Mesenchymal stem cell (in vitro differentiated cells and primary cell): ENCODE data around the gene HOXC12.

Source experiments
- DNase-seq: peaks from one replicate; pipeline ENCODE4 v3.0.0-alpha.2; 2013
- H2AFZ ChIP-seq: one replicate; pipeline ENCODE4 v1.6.1; 2013; ENCODE audit warnings: low read depth, mild to moderate bottlenecking, control low read depth, inconsistent platforms, low read length, moderate library complexity
- H2AK5ac ChIP-seq: 2 replicates; pipeline ENCODE4 v1.6.1; 2013; ENCODE audit warnings: low read length, moderate library complexity, mild to moderate bottlenecking, inconsistent platforms; ENCODE audit not compliant: severe bottlenecking
- H2BK120ac ChIP-seq: one replicate; pipeline ENCODE4 v1.6.1; 2013; ENCODE audit warnings: low read depth, mild to moderate bottlenecking, inconsistent platforms, low read length, moderate library complexity
- H2BK12ac ChIP-seq, 2 experiments: one replicate each; pipeline ENCODE4 v1.6.1; 2013; ENCODE audit warnings: inconsistent platforms in 2 of 2, low read length in 2 of 2, mild to moderate bottlenecking in 2 of 2, moderate library complexity in 2 of 2, control low read depth in 1 of 2
- H2BK15ac ChIP-seq: one replicate; pipeline ENCODE4 v1.6.1; 2013; ENCODE audit warnings: mild to moderate bottlenecking, low read depth, inconsistent platforms; ENCODE audit not compliant: poor library complexity, severe bottlenecking
- H2BK5ac ChIP-seq: 2 replicates; pipeline ENCODE4 v1.6.1; 2013; ENCODE audit warnings: low read depth, mild to moderate bottlenecking, low read length, control low read depth, inconsistent platforms; ENCODE audit not compliant: poor library complexity, severe bottlenecking
- H3K14ac ChIP-seq, 2 experiments: one replicate each; pipeline ENCODE4 v1.6.1; 2013; ENCODE audit warnings: inconsistent platforms in 2 of 2, low read length in 2 of 2, control low read depth in 1 of 2, mild to moderate bottlenecking in 1 of 2, moderate library complexity in 1 of 2
- H3K18ac ChIP-seq, 2 experiments: one replicate each; pipeline ENCODE4 v1.6.1; 2013; ENCODE audit warnings: inconsistent platforms in 2 of 2, low read length in 2 of 2, control low read depth in 1 of 2, low read depth in 1 of 2, mild to moderate bottlenecking in 1 of 2
- H3K23ac ChIP-seq, 2 experiments: one replicate each; pipeline ENCODE4 v1.6.1; 2013; ENCODE audit warnings: inconsistent platforms in 2 of 2, low read length in 2 of 2, mild to moderate bottlenecking in 2 of 2, moderate library complexity in 2 of 2, control low read depth in 1 of 2
- H3K27ac ChIP-seq: 2 replicates; pipeline ENCODE4 v1.5.1; 2013; ENCODE audit warnings: mild to moderate bottlenecking, moderate library complexity, low read length, control low read depth, inconsistent platforms; ENCODE audit not compliant: poor library complexity, severe bottlenecking
- H3K27me3 ChIP-seq, 2 experiments: 2 replicates each; pipeline versions ENCODE4 v1.6.1 to v1.7.0; 2013; ENCODE audit warnings: low read length in 2 of 2, mild to moderate bottlenecking in 2 of 2, moderate library complexity in 2 of 2, control low read depth in 1 of 2, inconsistent platforms in 1 of 2; ENCODE audit not compliant: control insufficient read depth in 1 of 2, insufficient read depth in 1 of 2
- H3K36me3 ChIP-seq, 2 experiments: 2 replicates each; pipeline versions ENCODE4 v1.6.1 to v1.7.0; 2013; ENCODE audit warnings: low read length in 2 of 2, control low read depth in 1 of 2, inconsistent platforms in 1 of 2, low read depth in 1 of 2, mild to moderate bottlenecking in 1 of 2; ENCODE audit not compliant: insufficient read depth in 2 of 2, control insufficient read depth in 1 of 2
- H3K4ac ChIP-seq, 2 experiments: one replicate each; pipeline ENCODE4 v1.6.1; 2013; ENCODE audit warnings: inconsistent platforms in 2 of 2, low read length in 2 of 2, mild to moderate bottlenecking in 2 of 2, moderate library complexity in 2 of 2, control low read depth in 1 of 2, low read depth in 1 of 2
- H3K4me1 ChIP-seq: 2 replicates; pipeline ENCODE4 v1.6.1; 2013; ENCODE audit warnings: low read depth, low read length, control low read depth; ENCODE audit not compliant: control insufficient read depth, insufficient read depth
- H3K4me2 ChIP-seq: 2 replicates; pipeline ENCODE4 v1.6.1; 2013; ENCODE audit warnings: low read length, mild to moderate bottlenecking, inconsistent platforms; ENCODE audit not compliant: poor library complexity, severe bottlenecking
- H3K4me3 ChIP-seq, 2 experiments: 2 replicates each; pipeline versions ENCODE4 v1.5.1 to v1.7.0; 2013; ENCODE audit warnings: low read length in 2 of 2, mild to moderate bottlenecking in 2 of 2, control low read depth in 1 of 2, low read depth in 1 of 2; ENCODE audit not compliant: insufficient read depth in 1 of 2
- H3K79me1 ChIP-seq: replicated peaks from 2 replicates; pipeline ENCODE4 v1.6.1; 2013; ENCODE audit warnings: mild to moderate bottlenecking, control low read depth, low read length, inconsistent platforms; ENCODE audit not compliant: poor library complexity, severe bottlenecking
- H3K9ac ChIP-seq: 2 replicates; pipeline ENCODE4 v1.7.0; 2013; ENCODE audit warnings: mild to moderate bottlenecking, low read length, moderate library complexity
- H3K9me3 ChIP-seq: 2 replicates; pipeline ENCODE4 v1.7.0; 2013; ENCODE audit warnings: mild to moderate bottlenecking, low read length; ENCODE audit not compliant: control insufficient read depth
- H4K8ac ChIP-seq: one replicate; pipeline ENCODE4 v1.6.1; 2013; ENCODE audit warnings: inconsistent platforms, mild to moderate bottlenecking, low read length, moderate library complexity
- H4K91ac ChIP-seq: one replicate; pipeline ENCODE4 v1.6.1; 2013; ENCODE audit warnings: mild to moderate bottlenecking, low read length, inconsistent platforms
- WGBS: methylation state at CpG from one replicate; pipeline ENCODE4 v1.1.7; 2013; ENCODE audit warnings: mixed read lengths; 5-methylcytosine and 5-hydroxymethylcytosine counted together

Gene HOXC12

GRCh38 chr12:53969588-53970259, 15.0 kb downstream of the HOXC12 start:
- H2BK5ac ChIP-seq, result no peak overlapping the region
- no peak overlapping the region for H4K8ac ChIP-seq
- H3K36me3 ChIP-seq, result no peaks in the 10 kb centered on the region
- H3K14ac ChIP-seq, result no peak overlapping the region
- H2BK15ac ChIP-seq, result no peak overlapping the region
- no peak overlapping the region for H2AFZ ChIP-seq
- no peak overlapping the region for H2BK120ac ChIP-seq
- no peak overlapping the region for H2BK12ac ChIP-seq
- H3K4me1 ChIP-seq, result peaks cover 23% of the 10 kb centered on the region
- no peaks in the 10 kb centered on the region for H3K9me3 ChIP-seq
- no peak overlapping the region for H3K4me3 ChIP-seq
- H3K4me2 ChIP-seq, result no peak overlapping the region
- H4K91ac ChIP-seq, result no peak overlapping the region
- H3K79me1 ChIP-seq, result no peaks in the 10 kb centered on the region
- WGBS, result 42% methylated on average over 12 of the region's 12 CpGs
- H2AK5ac ChIP-seq, result no peak overlapping the region
- DNase-seq, result no peak
- no peak overlapping the region for H3K18ac ChIP-seq
- H3K27ac ChIP-seq, result no peak overlapping the region
- H3K9ac ChIP-seq, result no peak overlapping the region
- H3K4ac ChIP-seq, result no peak overlapping the region
- H3K23ac ChIP-seq, result no peak overlapping the region
- H3K27me3 ChIP-seq, result peaks cover 88 to 98% of the 10 kb centered on the region in 2 experiments

GRCh38 chr12:53970451-53970850, 15.7 kb downstream of the HOXC12 start:
- Histone ChIP-seq H3K18ac (no peak overlapping the region), H3K4ac (no peak overlapping the region), H4K91ac (no peak overlapping the region), H2AFZ (no peak overlapping the region), H2BK5ac (no peak overlapping the region), H3K4me3 (no peak overlapping the region), H3K9me3 (no peaks in the 10 kb centered on the region), H3K36me3 (no peaks in the 10 kb centered on the region), H3K27me3 (peaks cover 82 to 94% of the 10 kb centered on the region in 2 experiments), H3K23ac (no peak overlapping the region), H2BK15ac (no peak overlapping the region), H3K9ac (no peak overlapping the region), H3K4me2 (no peak overlapping the region), H2BK12ac (no peak overlapping the region), H4K8ac (no peak overlapping the region), H2BK120ac (no peak overlapping the region), H3K27ac (no peak overlapping the region), H3K79me1 (no peaks in the 10 kb centered on the region), H2AK5ac (no peak overlapping the region), H3K14ac (no peak overlapping the region), H3K4me1 (peaks cover 27% of the 10 kb centered on the region)
- 35% methylated on average over 3 of the region's 4 CpGs for WGBS
- DNase-seq, result no peak

- no peak overlapping the region for H3K14ac ChIP-seq
- no peak overlapping the region for H4K91ac ChIP-seq
- H3K4me3 ChIP-seq, result no peak overlapping the region
- H3K4me2 ChIP-seq, result no peak overlapping the region
- H3K9ac ChIP-seq, result no peak overlapping the region
- H4K8ac ChIP-seq, result no peak overlapping the region
- no peak for DNase-seq
- H3K36me3 ChIP-seq, result no peaks in the 10 kb centered on the region
- no peak overlapping the region for H2BK12ac ChIP-seq
- peaks cover 24% of the 10 kb centered on the region for H3K4me1 ChIP-seq
- H2BK120ac ChIP-seq, result no peak overlapping the region
- no peaks in the 10 kb centered on the region for H3K79me1 ChIP-seq
- H3K23ac ChIP-seq, result no peak overlapping the region
- no peak overlapping the region for H3K18ac ChIP-seq
- H3K27me3 ChIP-seq, result peaks cover 82 to 94% of the 10 kb centered on the region in 2 experiments
- H2AFZ ChIP-seq, result no peak overlapping the region
- WGBS, result 74% methylated on average over 2 of the region's 3 CpGs
- H2AK5ac ChIP-seq, result no peak overlapping the region
- no peak overlapping the region for H2BK15ac ChIP-seq
- no peaks in the 10 kb centered on the region for H3K9me3 ChIP-seq
- H3K4ac ChIP-seq, result no peak overlapping the region
- H3K27ac ChIP-seq, result no peak overlapping the region
- H2BK5ac ChIP-seq, result no peak overlapping the region
Observed at GRCh38 chr12:53971129-53971528, 16.4 kb downstream of the HOXC12 start.

- H3K4me2 ChIP-seq, result no peak overlapping the region
- H3K79me1 ChIP-seq, result no peaks in the 10 kb centered on the region
- no peak overlapping the region for H3K18ac ChIP-seq
- DNase-seq, result no peak
- H2BK120ac ChIP-seq, result no peak overlapping the region
- H4K8ac ChIP-seq, result no peak overlapping the region
- no peak overlapping the region for H2AK5ac ChIP-seq
- no peak overlapping the region for H2BK12ac ChIP-seq
- H2BK5ac ChIP-seq, result no peak overlapping the region
- no peak overlapping the region for H3K4ac ChIP-seq
- no peaks in the 10 kb centered on the region for H3K36me3 ChIP-seq
- no peak overlapping the region for H3K23ac ChIP-seq
- H2AFZ ChIP-seq, result no peak overlapping the region
- 38% methylated on average over 2 of the region's 2 CpGs for WGBS
- no peak overlapping the region for H4K91ac ChIP-seq
- no peak overlapping the region for H3K4me3 ChIP-seq
- no peak overlapping the region for H3K14ac ChIP-seq
- H3K9me3 ChIP-seq, result no peaks in the 10 kb centered on the region
- H3K9ac ChIP-seq, result no peak overlapping the region
- H3K4me1 ChIP-seq, result peaks cover 22% of the 10 kb centered on the region
- H3K27me3 ChIP-seq, result peaks cover 82 to 94% of the 10 kb centered on the region in 2 experiments
- H3K27ac ChIP-seq, result no peak overlapping the region
- no peak overlapping the region for H2BK15ac ChIP-seq
Observed at GRCh38 chr12:53971686-53972085, 17.0 kb downstream of the HOXC12 start.
